IMR-90 (cell line): Measurements from ENCODE around the gene TMPRSS11E.

Experiments used
- CTCF ChIP-seq: conservative IDR thresholded peaks from 2 replicates; pipeline ENCODE4 v1.5.1; 2012; ENCODE audit warnings: mild to moderate bottlenecking, low read depth, low read length, improper control_type of control experiment
- NFE2L2 ChIP-seq: fragments of 150-350 bp; IDR thresholded peaks from 2 replicates; pipeline ENCODE4 v1.6.1; 2016; ENCODE audit warnings: low read depth, mild to moderate bottlenecking, low read length
- POLR2A ChIP-seq: IDR thresholded peaks from 2 replicates; pipeline ENCODE4 v1.6.1; 2012; ENCODE audit warnings: mild to moderate bottlenecking, low read depth, low read length
- RAD21 ChIP-seq: IDR thresholded peaks from 2 replicates; pipeline ENCODE4 v1.6.1; 2012; ENCODE audit warnings: low read length, improper control_type of control experiment
- RFX5 ChIP-seq: IDR thresholded peaks from 2 replicates; pipeline ENCODE4 v1.8.0; 2012; ENCODE audit warnings: low read depth, mild to moderate bottlenecking, low read length, moderate library complexity
- USF2 ChIP-seq: fragments of 150-350 bp; IDR thresholded peaks from 2 replicates; pipeline ENCODE4 v1.6.1; 2017; ENCODE audit warnings: mild to moderate bottlenecking, antibody characterized with exemption, low read length, low read depth

- TF ChIP-seq POLR2A: no peak
- TF ChIP-seq CTCF: no peak
- no peak for TF ChIP-seq NFE2L2
- TF ChIP-seq RAD21: no peak
- TF ChIP-seq RFX5: no peak
- TF ChIP-seq USF2: no peak
Measured at GRCh38 chr4:68434277-68434676, 13.0 kb upstream of the TMPRSS11E start.
